Endothelial cell (in vitro differentiated cells): ENCODE data around the gene NRXN3. TPM values are rescaled to one million over a fixed set of nuclear protein-coding genes. Genes with fewer than 3 reads are reported as not detected.

Experiments used
- DNase-seq: peaks from one replicate; pipeline ENCODE4 v3.0.0; 2021; ENCODE audit warnings: low spot score
- H3K27ac Mint-ChIP-seq: one replicate; pipeline ENCODE4 v1.8.0; 2021; ENCODE audit warnings: mixed read lengths, inconsistent platforms; ENCODE audit not compliant: unreplicated experiment
- H3K27me3 Mint-ChIP-seq: one replicate; pipeline ENCODE4 v1.8.0; 2021; ENCODE audit warnings: mild to moderate bottlenecking, moderate library complexity, mixed read lengths, inconsistent platforms; ENCODE audit not compliant: unreplicated experiment
- H3K36me3 Mint-ChIP-seq: one replicate; pipeline ENCODE4 v1.8.0; 2021; ENCODE audit warnings: mild to moderate bottlenecking, low read depth, mixed read lengths, inconsistent platforms; ENCODE audit not compliant: unreplicated experiment
- H3K4me1 Mint-ChIP-seq: one replicate; pipeline ENCODE4 v1.8.0; 2021; ENCODE audit warnings: mild to moderate bottlenecking, mixed read lengths, inconsistent platforms; ENCODE audit not compliant: unreplicated experiment
- H3K4me3 Mint-ChIP-seq: one replicate; pipeline ENCODE4 v1.8.0; 2021; ENCODE audit warnings: mild to moderate bottlenecking, mixed read lengths, inconsistent platforms; ENCODE audit not compliant: unreplicated experiment
- H3K9me3 Mint-ChIP-seq: one replicate; pipeline ENCODE4 v1.8.0; 2021; ENCODE audit warnings: mixed read lengths, inconsistent platforms; ENCODE audit not compliant: unreplicated experiment
- total RNA-seq: library from RNA; stranded (reverse); fragmentation: NEBNext Ultra II Directional; extraction: Animal tissue kit (Norgen Biotek cat#: 25700); gene quantifications from one replicate; pipeline ENCODE4 v1.2.1, GENCODE V29; 2021; ENCODE audit not compliant: unreplicated experiment
- TF ChIP-seq, protein P1 (sequence below): fragments of 200-600 bp; sonication (generic); IDR thresholded peaks from one replicate; pipeline ENCODE4 v1.5.0; 2021; ENCODE audit warnings: antibody characterized with exemption; ENCODE audit not compliant: unreplicated experiment

NRXN3 gene
- total RNA-seq, 1 donor from 2014 or later: 2.3 TPM

DNA sequence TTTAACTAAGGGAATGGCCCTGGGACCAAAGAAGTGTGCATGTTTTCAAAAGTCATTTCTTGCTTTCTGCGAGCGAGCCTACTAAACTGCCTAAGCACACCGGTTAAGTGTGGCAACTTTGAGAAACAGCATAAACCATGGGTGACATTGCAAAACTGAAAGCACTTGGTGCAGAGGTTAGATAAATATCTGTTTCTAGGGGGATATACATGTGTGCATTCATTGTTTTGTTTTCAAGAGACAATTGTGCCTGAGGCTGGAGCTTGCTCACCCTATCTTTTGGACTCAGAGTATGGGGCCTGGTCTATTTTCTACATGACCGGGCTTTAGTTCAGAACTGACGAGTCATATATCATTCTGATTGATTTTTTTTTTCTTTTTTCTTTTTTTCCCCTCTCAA lies 923.4 kb downstream of the NRXN3 start:
- Mint-ChIP-seq H3K27me3 (no peaks in the 10 kb centered on the region), H3K36me3 (no peaks in the 10 kb centered on the region), H3K4me3 (no peak overlapping the region), H3K9me3 (no peaks in the 10 kb centered on the region), H3K4me1 (no peaks in the 10 kb centered on the region), H3K27ac (no peak overlapping the region)
- no peak for DNase-seq
- TF ChIP-seq, protein P1, sequence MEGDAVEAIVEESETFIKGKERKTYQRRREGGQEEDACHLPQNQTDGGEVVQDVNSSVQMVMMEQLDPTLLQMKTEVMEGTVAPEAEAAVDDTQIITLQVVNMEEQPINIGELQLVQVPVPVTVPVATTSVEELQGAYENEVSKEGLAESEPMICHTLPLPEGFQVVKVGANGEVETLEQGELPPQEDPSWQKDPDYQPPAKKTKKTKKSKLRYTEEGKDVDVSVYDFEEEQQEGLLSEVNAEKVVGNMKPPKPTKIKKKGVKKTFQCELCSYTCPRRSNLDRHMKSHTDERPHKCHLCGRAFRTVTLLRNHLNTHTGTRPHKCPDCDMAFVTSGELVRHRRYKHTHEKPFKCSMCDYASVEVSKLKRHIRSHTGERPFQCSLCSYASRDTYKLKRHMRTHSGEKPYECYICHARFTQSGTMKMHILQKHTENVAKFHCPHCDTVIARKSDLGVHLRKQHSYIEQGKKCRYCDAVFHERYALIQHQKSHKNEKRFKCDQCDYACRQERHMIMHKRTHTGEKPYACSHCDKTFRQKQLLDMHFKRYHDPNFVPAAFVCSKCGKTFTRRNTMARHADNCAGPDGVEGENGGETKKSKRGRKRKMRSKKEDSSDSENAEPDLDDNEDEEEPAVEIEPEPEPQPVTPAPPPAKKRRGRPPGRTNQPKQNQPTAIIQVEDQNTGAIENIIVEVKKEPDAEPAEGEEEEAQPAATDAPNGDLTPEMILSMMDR: no peak

DNA sequence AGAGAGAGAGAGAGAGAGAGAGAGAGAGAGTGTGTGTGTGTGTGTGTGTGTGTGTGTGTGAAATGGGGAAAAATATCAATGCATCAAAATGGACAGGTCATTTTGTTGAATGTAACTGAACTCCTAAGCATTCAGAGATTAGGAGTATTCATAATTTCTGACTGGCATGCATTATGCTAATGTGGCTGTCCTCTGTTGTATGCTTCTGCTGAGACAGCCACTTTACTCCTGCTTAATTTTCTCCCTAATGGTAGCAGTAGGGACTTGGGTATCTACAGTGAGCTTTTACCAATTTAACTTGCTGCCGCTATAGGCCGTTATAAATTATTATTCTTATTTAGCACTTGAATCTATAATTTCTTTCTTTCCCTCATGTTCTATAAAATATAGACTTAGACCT lies 924.8 kb downstream of the NRXN3 start:
- H3K27me3 Mint-ChIP-seq: no peaks in the 10 kb centered on the region
- TF ChIP-seq, protein P1: no peak
- no peak overlapping the region for H3K27ac Mint-ChIP-seq
- no peak overlapping the region for H3K4me3 Mint-ChIP-seq
- no peaks in the 10 kb centered on the region for H3K4me1 Mint-ChIP-seq
- no peak for DNase-seq
- no peaks in the 10 kb centered on the region for H3K36me3 Mint-ChIP-seq
- H3K9me3 Mint-ChIP-seq: no peaks in the 10 kb centered on the region

DNA sequence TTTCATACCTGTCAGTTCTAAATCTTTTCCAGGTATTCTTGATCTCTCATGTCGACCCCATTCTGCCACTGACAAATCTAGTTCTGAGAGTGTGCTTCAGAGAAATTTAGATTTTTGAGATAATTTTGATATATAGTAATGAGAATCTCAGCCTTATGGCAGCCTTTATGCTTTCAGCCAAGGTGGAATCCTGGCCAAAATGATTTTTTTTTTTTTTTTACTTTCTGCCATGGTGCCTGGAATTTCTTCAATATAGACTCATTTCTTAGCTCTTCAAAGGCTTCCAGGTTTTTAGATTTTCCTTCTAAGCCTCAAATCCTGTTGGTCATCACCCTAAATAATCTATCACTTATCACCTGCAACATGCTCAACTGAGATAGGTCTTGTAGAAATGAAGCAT lies 926.6 kb downstream of the NRXN3 start:
- no peaks in the 10 kb centered on the region for H3K9me3 Mint-ChIP-seq
- H3K4me3 Mint-ChIP-seq: no peak overlapping the region
- no peaks in the 10 kb centered on the region for H3K27me3 Mint-ChIP-seq
- no peak for DNase-seq
- H3K27ac Mint-ChIP-seq: no peak overlapping the region
- TF ChIP-seq, protein P1: no peak
- H3K4me1 Mint-ChIP-seq: no peaks in the 10 kb centered on the region
- no peaks in the 10 kb centered on the region for H3K36me3 Mint-ChIP-seq

DNA sequence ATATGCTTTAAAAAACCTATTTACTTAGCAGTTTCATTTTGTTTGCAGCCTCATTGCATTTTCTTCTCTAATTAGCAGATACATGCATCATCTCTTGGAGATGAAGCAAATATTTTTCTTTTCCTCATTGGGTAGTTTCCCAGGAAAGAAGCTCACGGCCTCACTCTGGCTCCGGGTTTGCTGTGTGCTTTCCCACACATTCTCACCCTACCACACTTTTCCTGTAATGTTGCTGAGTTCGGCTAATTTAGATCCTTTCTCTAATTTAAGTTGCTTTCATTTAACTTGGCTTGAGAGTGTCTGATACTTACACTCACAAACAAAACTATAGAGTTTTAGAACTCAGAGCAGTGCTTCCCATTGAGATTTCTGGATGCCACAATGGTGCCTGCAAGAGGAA lies 928.2 kb downstream of the NRXN3 start:
- Mint-ChIP-seq H3K4me1 (no peaks in the 10 kb centered on the region), H3K36me3 (no peaks in the 10 kb centered on the region), H3K4me3 (no peak overlapping the region), H3K9me3 (no peaks in the 10 kb centered on the region), H3K27me3 (peaks cover 2% of the 10 kb centered on the region), H3K27ac (no peak overlapping the region)
- TF ChIP-seq, protein P1: no peak
- no peak for DNase-seq

DNA sequence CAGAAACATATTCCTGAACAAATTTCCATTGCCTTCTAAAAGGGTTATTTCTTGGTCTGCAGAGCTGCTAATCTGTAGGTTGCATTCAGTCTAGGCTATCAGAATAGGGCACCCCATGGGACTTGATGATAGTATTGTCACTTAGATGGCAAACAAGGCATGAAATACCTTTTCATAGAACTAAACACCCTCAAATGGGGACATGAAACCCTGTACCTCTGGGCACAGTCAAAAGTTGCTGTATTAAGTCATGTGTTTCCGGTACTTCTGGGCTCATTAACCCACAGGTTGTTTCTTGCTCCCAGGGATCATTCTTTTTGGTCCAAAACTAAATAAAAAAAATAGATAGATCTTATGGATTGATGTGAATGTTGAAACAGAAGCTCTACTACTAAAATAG lies 930.4 kb downstream of the NRXN3 start:
- no peaks in the 10 kb centered on the region for H3K4me1 Mint-ChIP-seq
- no peak overlapping the region for H3K27ac Mint-ChIP-seq
- no peak overlapping the region for H3K4me3 Mint-ChIP-seq
- DNase-seq: no peak
- TF ChIP-seq, protein P1: no peak
- no peaks in the 10 kb centered on the region for H3K9me3 Mint-ChIP-seq
- peaks cover 2% of the 10 kb centered on the region for H3K27me3 Mint-ChIP-seq
- no peaks in the 10 kb centered on the region for H3K36me3 Mint-ChIP-seq
